AG10803 (cell line): Measurements from ENCODE around the gene ZNF615.
A peak's percentile ranks its signal among the peaks of the same experiment; 100 is the strongest.

Experiments
- DNase-seq: peaks from one replicate; pipeline ENCODE4 v3.0.0; 2010; ENCODE audit warnings: low read depth
- H3K4me3 ChIP-seq: 2 replicates; pipeline ENCODE4 v1.5.1; 2011; ENCODE audit warnings: mild to moderate bottlenecking, low read length, control low read depth
- TF ChIP-seq, protein P1 (sequence below): conservative IDR thresholded peaks from 2 replicates; pipeline ENCODE4 v1.5.1; 2011; ENCODE audit warnings: mild to moderate bottlenecking, low read length, control low read depth, inconsistent platforms

Gene ZNF615

DNA sequence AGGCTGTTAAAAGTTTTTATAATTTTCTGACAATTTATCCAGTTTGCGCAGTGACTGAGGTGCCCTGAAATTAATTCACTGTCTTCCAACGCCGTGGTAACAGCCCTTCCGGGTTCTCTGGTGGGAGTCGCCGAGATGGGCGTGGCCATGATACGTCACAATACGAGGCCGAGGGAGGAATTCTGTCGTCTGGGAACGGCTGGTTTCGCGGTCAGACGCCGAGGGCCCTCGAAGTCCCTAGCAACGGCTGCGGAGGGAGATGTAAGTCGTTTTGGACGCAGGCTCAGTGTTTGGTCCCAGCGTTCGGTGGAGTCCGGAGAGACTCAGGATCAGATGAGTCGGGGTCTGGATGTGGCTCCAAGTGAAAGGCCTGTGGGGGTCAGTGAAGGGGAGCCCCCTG lies 59.0 kb downstream of the ZNF615 start:
- H3K4me3 ChIP-seq: peak overlapping the region; percentile 47
- DNase-seq: peak; percentile 33
- TF ChIP-seq, protein P1, sequence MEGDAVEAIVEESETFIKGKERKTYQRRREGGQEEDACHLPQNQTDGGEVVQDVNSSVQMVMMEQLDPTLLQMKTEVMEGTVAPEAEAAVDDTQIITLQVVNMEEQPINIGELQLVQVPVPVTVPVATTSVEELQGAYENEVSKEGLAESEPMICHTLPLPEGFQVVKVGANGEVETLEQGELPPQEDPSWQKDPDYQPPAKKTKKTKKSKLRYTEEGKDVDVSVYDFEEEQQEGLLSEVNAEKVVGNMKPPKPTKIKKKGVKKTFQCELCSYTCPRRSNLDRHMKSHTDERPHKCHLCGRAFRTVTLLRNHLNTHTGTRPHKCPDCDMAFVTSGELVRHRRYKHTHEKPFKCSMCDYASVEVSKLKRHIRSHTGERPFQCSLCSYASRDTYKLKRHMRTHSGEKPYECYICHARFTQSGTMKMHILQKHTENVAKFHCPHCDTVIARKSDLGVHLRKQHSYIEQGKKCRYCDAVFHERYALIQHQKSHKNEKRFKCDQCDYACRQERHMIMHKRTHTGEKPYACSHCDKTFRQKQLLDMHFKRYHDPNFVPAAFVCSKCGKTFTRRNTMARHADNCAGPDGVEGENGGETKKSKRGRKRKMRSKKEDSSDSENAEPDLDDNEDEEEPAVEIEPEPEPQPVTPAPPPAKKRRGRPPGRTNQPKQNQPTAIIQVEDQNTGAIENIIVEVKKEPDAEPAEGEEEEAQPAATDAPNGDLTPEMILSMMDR: no peak

DNA sequence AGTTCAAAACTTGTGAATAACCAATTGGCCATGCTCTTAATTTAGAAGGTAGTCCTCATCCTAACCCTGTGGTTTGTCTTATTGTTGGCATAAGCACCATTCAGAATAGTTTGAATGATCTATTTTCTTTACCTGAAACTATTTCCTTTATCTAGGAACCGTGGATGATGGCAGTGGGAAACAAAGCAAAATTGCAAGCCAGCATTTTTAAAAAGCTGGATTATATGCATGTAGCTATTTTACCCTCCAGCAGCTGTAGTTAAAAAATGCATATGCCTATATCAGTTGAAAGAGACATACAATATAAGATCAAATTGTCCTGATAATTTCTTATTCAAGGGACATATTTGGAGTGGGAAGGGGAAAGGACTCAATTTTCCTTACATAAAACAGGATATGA lies 61.4 kb downstream of the ZNF615 start:
- DNase-seq: no peak
- TF ChIP-seq, protein P1: no peak

DNA sequence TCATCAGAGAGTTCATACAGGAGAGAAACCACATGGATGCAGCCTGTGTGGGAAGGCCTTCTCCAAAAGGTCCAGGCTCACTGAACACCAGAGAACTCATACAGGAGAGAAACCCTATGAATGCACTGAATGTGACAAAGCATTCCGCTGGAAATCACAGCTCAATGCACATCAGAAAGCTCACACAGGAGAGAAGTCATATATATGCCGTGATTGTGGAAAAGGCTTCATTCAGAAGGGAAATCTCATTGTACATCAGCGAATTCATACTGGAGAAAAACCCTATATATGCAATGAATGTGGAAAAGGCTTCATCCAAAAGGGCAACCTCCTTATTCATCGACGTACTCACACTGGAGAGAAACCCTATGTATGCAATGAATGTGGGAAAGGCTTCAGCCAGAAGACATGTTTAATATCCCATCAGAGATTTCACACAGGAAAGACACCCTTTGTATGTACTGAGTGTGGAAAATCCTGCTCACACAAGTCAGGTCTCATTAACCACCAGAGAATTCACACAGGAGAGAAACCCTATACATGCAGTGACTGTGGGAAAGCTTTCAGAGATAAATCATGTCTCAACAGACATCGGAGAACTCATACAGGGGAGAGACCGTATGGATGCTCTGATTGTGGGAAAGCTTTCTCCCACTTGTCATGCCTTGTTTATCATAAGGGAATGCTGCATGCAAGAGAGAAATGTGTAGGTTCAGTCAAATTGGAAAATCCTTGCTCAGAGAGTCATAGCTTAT lies 63.0 kb downstream of the ZNF615 start:
- TF ChIP-seq, protein P1: no peak
- no peak for DNase-seq
- H3K4me3 ChIP-seq: no peak overlapping the region

More for the DNA sequence above, 61.4 kb downstream of the ZNF615 start:
- H3K4me3 ChIP-seq: no peak overlapping the region
